GM21528 (cell line): Measurements from ENCODE around the gene JAZF1.

ENCODE experiments used
- ATAC-seq: cut with Tn5 transposase; IDR thresholded peaks from one replicate; pipeline ENCODE4 v1.9.1; 2021; ENCODE audit warnings: mild to moderate bottlenecking, moderate library complexity; ENCODE audit not compliant: unreplicated experiment, low FRiP score

JAZF1 gene

GRCh38 chr7:27955011-27955410 is 225.6 kb downstream of the JAZF1 start:
- no peak for ATAC-seq

GRCh38 chr7:27953777-27954176 is 226.8 kb downstream of the JAZF1 start:
- no peak for ATAC-seq

- ATAC-seq: no peak
Observed at GRCh38 chr7:27953361-27953760, 227.2 kb downstream of the JAZF1 start.

- ATAC-seq: no peak
Observed at GRCh38 chr7:27952456-27953285, 227.9 kb downstream of the JAZF1 start.

GRCh38 chr7:27950123-27950522 is 230.5 kb downstream of the JAZF1 start:
- ATAC-seq: no peak

GRCh38 chr7:27948861-27949260 is 231.7 kb downstream of the JAZF1 start:
- no peak for ATAC-seq

- ATAC-seq: no peak
Observed at GRCh38 chr7:27947586-27948278, 232.9 kb downstream of the JAZF1 start.

- no peak for ATAC-seq
Observed at GRCh38 chr7:27946351-27946750, 234.2 kb downstream of the JAZF1 start.

- no peak for ATAC-seq
Observed at GRCh38 chr7:27945058-27945795, 235.4 kb downstream of the JAZF1 start.

- ATAC-seq: no peak
Observed at GRCh38 chr7:27944643-27945042, 236.0 kb downstream of the JAZF1 start.

GRCh38 chr7:27943241-27943640 is 237.4 kb downstream of the JAZF1 start:
- ATAC-seq: no peak

- no peak for ATAC-seq
Observed at GRCh38 chr7:27942711-27943110, 237.9 kb downstream of the JAZF1 start.

GRCh38 chr7:27941522-27941921 is 239.1 kb downstream of the JAZF1 start:
- ATAC-seq: no peak

GRCh38 chr7:27940341-27940740 is 240.3 kb downstream of the JAZF1 start:
- ATAC-seq: no peak

- no peak for ATAC-seq
Observed at GRCh38 chr7:27939893-27940292, 240.7 kb downstream of the JAZF1 start.

- no peak for ATAC-seq
Observed at GRCh38 chr7:27936768-27937102, 243.9 kb downstream of the JAZF1 start.

- no peak for ATAC-seq
Observed at GRCh38 chr7:27936047-27936767, 244.4 kb downstream of the JAZF1 start.

GRCh38 chr7:27933671-27934565 is 246.7 kb downstream of the JAZF1 start:
- no peak for ATAC-seq

- ATAC-seq: no peak
Observed at GRCh38 chr7:27930910-27931476, 249.6 kb downstream of the JAZF1 start.
